ENCODE measurements around the gene ACOXL.
"Not testable (repeated sequence)": the region's sequence is repeated elsewhere in the genome, so short reads cannot be mapped to it uniquely, and the experiment has no call there.

Gene ACOXL

DNA sequence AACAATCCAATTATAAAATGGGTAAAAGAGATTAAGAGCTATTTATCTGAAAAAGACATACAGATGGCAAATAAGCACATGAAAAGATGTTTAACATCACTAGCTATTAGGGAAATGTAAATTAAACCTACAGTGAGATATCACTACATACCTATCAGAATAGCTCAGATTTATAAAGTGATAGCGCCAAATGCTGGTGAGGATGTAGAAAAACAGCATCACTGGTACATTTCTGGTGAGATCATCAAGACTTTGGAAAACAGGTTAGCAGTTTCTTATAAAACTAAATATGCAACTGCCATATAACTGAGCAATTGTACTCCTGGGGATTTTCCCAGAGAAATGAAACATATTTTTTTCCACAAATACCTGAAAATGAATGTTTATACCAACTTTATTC is 100.4 kb downstream of the ACOXL start:
- DNase-seq = no peak

GRCh38 chr2:110834134-110834827 is 101.9 kb downstream of the ACOXL start:
- no peak for DNase-seq

- DNase-seq = no peak
These were observed 104.3 kb downstream of the ACOXL start for GRCh38 chr2:110836671-110837070.

DNA sequence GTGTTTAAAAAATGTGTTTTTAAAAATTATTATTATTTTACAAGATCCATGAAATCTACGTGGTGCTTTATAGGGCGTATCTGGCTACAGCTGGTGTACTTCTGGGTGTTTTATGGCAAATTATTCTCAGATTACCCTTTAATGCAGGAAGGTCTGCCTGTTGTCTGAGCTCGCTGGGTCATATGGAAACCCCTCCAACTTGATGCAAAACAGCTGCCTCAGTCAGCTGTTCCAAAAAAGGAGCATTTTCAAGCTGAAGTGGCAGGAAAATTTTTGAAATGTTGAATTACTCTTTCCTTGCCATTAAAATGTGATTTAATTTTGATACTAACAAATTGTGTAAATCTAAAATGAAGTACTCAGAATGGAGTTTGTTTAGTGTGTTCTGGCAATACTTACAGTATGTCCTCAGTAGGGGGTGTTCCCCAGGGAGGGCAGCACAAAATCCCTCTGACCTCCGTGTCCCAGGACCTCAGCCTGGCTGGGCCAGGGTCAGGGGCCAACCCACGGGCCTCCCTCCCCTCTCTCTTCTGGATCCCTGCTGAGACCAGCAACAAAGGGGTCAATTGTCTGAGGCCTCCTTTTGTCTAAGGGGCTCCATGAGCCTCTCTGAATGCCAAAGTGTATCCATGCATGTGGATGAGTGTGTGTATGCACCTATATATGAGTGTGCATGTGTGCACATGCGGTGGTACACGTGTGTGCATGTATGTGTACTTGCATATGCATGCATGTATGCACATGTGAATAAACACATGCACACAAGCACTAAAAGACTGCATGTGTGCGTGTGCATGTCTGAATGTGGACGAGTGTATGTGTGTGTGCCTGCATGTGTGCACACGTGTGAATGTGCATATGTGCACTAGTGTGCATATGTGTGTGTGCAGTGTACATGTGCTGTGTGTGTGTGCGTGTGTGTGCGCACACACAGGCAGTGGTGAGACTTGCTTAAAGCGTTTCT is 105.4 kb downstream of the ACOXL start:
- DNase-seq = no peak

- no peak for DNase-seq
These were observed 106.4 kb downstream of the ACOXL start for GRCh38 chr2:110838657-110839384.

DNA sequence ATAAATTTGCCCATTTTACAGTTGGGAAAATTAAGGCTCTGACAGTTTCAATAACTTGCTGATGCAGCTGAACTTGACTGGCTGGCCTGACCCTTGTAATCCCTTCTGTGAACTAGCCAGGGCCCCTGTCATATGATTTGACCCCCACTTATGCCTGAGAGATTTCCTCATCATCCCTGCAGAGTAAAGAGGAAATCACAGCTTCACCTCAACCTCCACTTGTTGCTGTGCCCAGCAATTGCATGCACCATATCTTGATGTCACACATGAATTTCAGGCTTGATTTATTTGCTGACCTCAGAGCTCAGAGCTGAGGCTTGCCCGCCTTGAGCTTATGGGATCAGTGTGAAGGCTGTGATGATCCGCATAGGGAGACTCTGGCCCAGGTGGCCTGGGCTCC is 108.1 kb downstream of the ACOXL start:
- no peak for DNase-seq

- no peak for DNase-seq
These were observed 109.7 kb downstream of the ACOXL start for GRCh38 chr2:110842048-110842447.

- peak; percentile 40 for DNase-seq
These were observed 111.1 kb downstream of the ACOXL start for GRCh38 chr2:110843496-110843895.

DNA sequence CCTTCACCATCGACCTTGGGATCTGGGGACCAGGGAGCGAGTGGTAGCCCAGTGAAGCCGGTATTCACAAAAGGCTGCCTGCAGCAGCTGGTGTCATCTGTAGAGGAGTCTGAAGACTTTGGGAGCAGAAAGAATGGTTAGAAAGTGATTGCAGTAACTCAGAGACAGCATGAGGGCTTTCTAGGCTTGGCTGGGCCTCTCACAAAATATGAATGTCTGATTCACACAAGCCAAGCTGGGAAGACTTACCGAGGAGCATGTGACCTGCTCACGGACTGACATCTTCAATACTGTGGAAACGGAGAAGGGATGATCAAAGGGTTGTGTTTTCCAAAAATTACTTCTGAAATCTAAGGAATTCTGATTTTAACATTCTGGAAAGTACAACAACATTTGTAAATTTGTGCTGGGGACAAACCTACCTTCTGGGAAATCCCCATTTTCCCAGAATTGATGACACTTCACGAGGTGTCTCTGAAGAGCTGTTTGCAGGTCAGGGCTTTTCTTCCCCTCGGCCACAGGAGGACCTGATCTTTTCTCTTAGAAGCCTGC is 111.7 kb downstream of the ACOXL start:
- no peak for DNase-seq

- DNase-seq = no peak
These were observed 115.3 kb downstream of the ACOXL start for GRCh38 chr2:110847651-110848050.

- DNase-seq = no peak
These were observed 115.7 kb downstream of the ACOXL start for GRCh38 chr2:110848071-110848470.

GRCh38 chr2:110848519-110849030 is 116.2 kb downstream of the ACOXL start:
- no peak for DNase-seq

DNA sequence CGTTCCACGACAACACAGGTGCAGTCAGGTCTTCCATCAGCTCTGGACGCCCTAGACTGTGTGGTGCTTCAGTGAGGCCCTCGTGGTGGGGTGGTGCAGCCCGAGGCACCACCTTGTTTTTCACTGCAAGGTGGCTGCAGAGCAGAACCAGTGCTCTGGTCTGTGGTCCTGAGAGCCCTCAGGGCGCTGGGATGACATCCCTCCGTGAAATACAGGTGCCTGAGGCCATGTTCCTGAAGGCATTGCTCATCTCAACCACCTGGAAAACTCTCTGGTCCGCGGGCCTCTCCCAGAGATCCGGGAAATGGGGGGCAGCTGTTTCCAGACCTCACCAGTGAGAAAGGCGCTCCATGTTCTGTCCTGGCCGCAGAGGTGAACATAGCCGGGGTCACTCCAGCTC is 119.2 kb downstream of the ACOXL start:
- no peak for DNase-seq

DNA sequence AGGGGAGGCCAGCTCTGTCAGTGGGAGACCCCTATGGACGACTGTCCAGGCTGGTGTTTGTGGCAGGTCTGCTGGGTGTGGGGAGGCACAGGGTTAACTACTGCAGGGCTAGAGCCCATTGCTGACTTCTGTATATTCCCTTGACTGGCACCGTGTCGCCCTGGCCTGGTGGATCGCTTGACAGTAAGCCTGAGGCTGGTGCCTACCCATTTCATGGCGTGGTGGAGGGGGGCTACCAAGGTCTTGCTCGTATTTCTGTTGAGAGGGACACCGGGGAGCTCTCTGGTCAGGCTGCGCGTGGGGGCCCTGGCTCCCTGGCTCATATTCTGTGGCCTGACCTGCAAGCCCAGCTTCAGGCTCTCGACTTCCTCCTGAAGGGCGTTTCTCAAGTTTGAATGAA is 119.7 kb downstream of the ACOXL start:
- no peak for DNase-seq

DNA sequence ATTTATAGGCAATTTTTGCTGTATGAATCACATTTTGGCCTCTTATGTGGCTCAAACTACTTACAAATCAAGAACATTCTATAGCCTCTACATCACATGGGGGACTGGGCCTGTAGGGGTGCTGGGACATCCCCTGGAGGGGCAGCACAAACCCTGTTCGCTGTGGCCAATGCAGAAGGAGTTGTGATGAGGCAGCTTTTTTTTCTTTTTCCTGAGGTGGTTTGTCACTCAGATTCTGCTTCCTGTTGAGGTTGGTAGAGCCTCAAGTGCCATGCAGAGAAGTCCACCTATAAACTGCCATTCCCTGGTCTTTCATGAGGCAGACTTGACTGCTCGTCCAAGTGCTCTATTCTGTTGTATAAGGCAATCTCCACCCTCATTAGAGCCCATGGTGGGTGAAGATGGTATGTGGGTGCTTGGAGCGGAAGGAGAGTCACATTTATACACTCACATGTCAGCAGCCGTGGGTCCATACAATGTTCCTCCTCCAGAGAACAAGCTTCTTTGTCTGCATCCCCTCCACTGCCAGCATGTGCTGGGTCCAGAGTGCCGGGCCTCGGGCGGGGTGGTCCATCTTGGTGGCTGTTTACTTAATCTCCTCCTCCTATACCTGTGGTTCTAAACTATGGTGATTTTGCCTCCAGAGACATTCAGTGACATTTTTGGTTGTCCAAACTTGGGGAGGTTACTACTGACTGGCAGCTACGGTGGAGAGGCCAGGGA is 120.3 kb downstream of the ACOXL start:
- no peak for DNase-seq

DNA sequence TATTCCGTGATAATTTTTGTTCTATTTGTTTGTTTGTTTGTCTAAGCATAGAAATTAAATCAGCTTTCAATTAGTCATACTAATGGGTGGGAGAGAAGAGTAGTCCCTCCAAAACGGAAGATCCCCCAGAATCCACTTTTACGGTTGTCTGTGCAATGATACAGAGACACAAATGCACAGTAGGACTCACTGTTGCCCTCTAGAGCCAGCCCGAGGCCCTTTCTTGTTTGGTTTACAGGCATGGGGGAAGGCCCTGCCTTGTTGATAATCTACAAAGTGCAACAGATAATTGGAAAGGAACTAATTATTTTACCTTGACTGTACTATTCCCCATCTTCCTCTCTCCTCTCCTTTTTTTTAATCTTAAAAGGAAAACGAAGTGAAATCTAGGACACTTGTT is 121.1 kb downstream of the ACOXL start:
- DNase-seq = peak; percentile 58

- peak; percentile 37 for DNase-seq
These were observed 121.6 kb downstream of the ACOXL start for GRCh38 chr2:110853948-110854347.

DNA sequence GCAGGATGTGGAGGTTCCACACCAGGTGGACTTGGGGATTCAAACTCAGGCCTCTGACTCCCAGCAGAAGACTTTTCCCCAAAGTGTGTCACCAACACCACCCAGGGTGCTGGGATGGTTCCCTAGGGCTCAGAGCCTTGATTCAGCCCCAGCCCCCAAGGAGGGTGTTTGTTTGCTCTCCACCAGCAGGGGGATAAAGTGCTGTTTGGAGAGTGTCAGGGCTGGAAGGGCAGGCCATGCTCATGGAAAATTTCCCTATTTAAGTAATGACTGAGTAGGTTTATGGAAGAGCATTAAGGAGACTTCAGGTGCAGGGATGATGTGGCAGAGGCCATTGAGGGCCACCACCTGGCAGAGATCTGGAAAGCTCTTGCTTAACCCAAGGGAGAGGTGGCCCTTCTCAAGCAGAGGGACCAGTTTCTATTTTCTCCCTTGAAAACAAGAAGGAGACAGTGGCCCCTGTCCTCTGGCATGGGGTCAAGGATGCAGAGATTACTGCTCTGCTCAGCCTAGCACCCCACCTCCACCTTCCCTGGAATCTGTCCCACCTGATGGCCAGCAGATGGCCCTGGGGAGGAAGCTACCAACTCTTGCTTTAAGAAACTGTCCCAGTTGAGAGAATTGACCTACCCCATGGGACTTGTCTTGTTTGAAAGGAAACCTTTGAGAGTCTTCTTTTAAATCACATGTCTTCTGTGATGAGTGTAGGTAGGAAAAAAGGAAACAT is 122.1 kb downstream of the ACOXL start:
- DNase-seq = peak; percentile 54

- DNase-seq = not testable (repeated sequence)
These were observed 123.5 kb downstream of the ACOXL start for GRCh38 chr2:110855841-110856240.

- DNase-seq = peak; percentile 7
These were observed 125.9 kb downstream of the ACOXL start for GRCh38 chr2:110858135-110858725.

All from NCI-H69 (cell line).